H1 (cell line): Measurements from ENCODE around the gene C1orf185. TPM values are rescaled to one million over a fixed set of nuclear protein-coding genes. Genes with fewer than 3 reads are reported as not detected.

Source experiments
- CTCF ChIA-PET: fragments of 300-600 bp; sonication (Branson Sonifier 250); formaldehyde crosslinking; loops from one replicate; lab custom pipeline; 2021; ENCODE audit not compliant: partially characterized antibody; lab: Charles Lee
- POLR2A ChIA-PET: fragments of 300-600 bp; sonication (Branson Sonifier 250); formaldehyde crosslinking; loops from one replicate; lab custom pipeline; 2021; ENCODE audit warnings: inconsistent platforms; ENCODE audit not compliant: partially characterized antibody; lab: Charles Lee
- DNase-seq, 2 experiments: peaks; one replicate each; pipeline versions ENCODE4 v3.0.0 to v3.0.0-alpha.2; 2010 to 2022; ENCODE audit warnings: low spot score in 2 of 2, low read depth in 1 of 2, mixed read lengths in 1 of 2
- FAIRE-seq: peaks from 2 replicates; lab custom pipeline; 2011; peaks lifted over from hg19 to GRCh38; lab: Jason Lieb, UNC
- H2AFZ ChIP-seq: 2 replicates; pipeline ENCODE4 v1.8.1; 2012; ENCODE audit warnings: low read length, inconsistent platforms
- H2AK5ac ChIP-seq: 2 replicates; pipeline ENCODE4 v1.6.1; 2013; ENCODE audit warnings: low read depth, low read length
- H2BK120ac ChIP-seq: replicated peaks from 2 replicates; pipeline ENCODE3; 2013; ENCODE audit warnings: low read depth, low read length, inconsistent platforms
- H2BK12ac ChIP-seq: 2 replicates; pipeline ENCODE4 v1.6.1; 2013; ENCODE audit warnings: low read depth, low read length
- H2BK15ac ChIP-seq: 2 replicates; pipeline ENCODE4 v1.6.1; 2013; ENCODE audit warnings: low read length
- H2BK20ac ChIP-seq: 2 replicates; pipeline ENCODE4 v1.6.1; 2013; ENCODE audit warnings: low read length
- H2BK5ac ChIP-seq: 2 replicates; pipeline ENCODE4 v1.6.1; 2013; ENCODE audit warnings: low read depth, low read length
- H3K14ac ChIP-seq: 2 replicates; pipeline ENCODE4 v1.6.1; 2013; ENCODE audit warnings: inconsistent platforms; ENCODE audit not compliant: insufficient read length
- H3K18ac ChIP-seq: 2 replicates; pipeline ENCODE4 v1.6.1; 2013; ENCODE audit warnings: low read length; ENCODE audit errors: extremely low read depth
- H3K23ac ChIP-seq: 2 replicates; pipeline ENCODE4 v1.6.1; 2013; ENCODE audit warnings: inconsistent platforms; ENCODE audit not compliant: insufficient read length
- H3K23me2 ChIP-seq: 2 replicates; pipeline ENCODE4 v1.6.1; 2013; ENCODE audit warnings: low read depth, low read length
- H3K27ac ChIP-seq: 2 replicates; pipeline ENCODE4 v1.6.1; 2011; ENCODE audit warnings: low read depth, low read length, inconsistent platforms
- H3K27me3 ChIP-seq, 4 experiments: replicated peaks in 1 of 4; 1 replicate in 1 of 4; 2 replicates in 3 of 4; pipeline versions ENCODE4 v1.6.1 to v1.8.1; 2011 to 2013; ENCODE audit warnings: low read length in 3 of 4, mild to moderate bottlenecking in 3 of 4, inconsistent platforms in 2 of 4, mixed read lengths in 2 of 4, moderate library complexity in 1 of 4; ENCODE audit not compliant: control insufficient read depth in 3 of 4, insufficient read depth in 3 of 4; ENCODE audit errors: extremely low read depth in 1 of 4
- H3K36me3 ChIP-seq, 4 experiments: 2 replicates each; pipeline versions ENCODE4 v1.6.1 to v1.8.1; 2011 to 2013; ENCODE audit warnings: mild to moderate bottlenecking in 4 of 4, low read length in 3 of 4, moderate library complexity in 2 of 4, control low read depth in 1 of 4, inconsistent platforms in 1 of 4; ENCODE audit not compliant: insufficient read depth in 4 of 4, control insufficient read depth in 2 of 4
- H3K4ac ChIP-seq: replicated peaks from 2 replicates; pipeline ENCODE3; 2013; ENCODE audit warnings: low read length, low read depth, mixed read lengths, inconsistent platforms; ENCODE audit not compliant: insufficient read length
- H3K4me1 ChIP-seq, 4 experiments: replicated peaks in 1 of 4; 1 replicate in 1 of 4; 2 replicates in 3 of 4; pipeline versions ENCODE4 v1.6.1 to v1.8.1; 2011 to 2013; ENCODE audit warnings: low read length in 3 of 4, inconsistent platforms in 2 of 4, mixed read lengths in 1 of 4; ENCODE audit not compliant: insufficient read depth in 4 of 4, control insufficient read depth in 3 of 4
- H3K4me2 ChIP-seq, 2 experiments: 2 replicates each; pipeline versions ENCODE4 v1.6.1 to v1.8.1; 2011 to 2013; ENCODE audit warnings: low read depth in 2 of 2, low read length in 2 of 2, control low read depth in 1 of 2, inconsistent platforms in 1 of 2, mild to moderate bottlenecking in 1 of 2; ENCODE audit not compliant: insufficient read depth in 1 of 2
- H3K4me3 ChIP-seq, 4 experiments: fragments of 200-600, 300-600 bp in 1 of 4; sonication (generic), shearing (Covaris generic), sonication (Bioruptor Twin) in 1 of 4; 2 replicates each; pipeline versions ENCODE4 v1.5.1 to v1.8.1; 2011 to 2016; ENCODE audit warnings: low read length in 4 of 4, low read depth in 3 of 4, control low read depth in 2 of 4, inconsistent platforms in 2 of 4, mild to moderate bottlenecking in 2 of 4, mixed read lengths in 1 of 4, moderate library complexity in 1 of 4; ENCODE audit not compliant: insufficient read depth in 2 of 4; ENCODE audit errors: extremely low read depth in 1 of 4
- H3K56ac ChIP-seq: replicated peaks from 2 replicates; pipeline ENCODE3; 2013; ENCODE audit warnings: low read depth, mild to moderate bottlenecking, mixed read lengths, low read length, inconsistent platforms; ENCODE audit not compliant: insufficient read length
- H3K79me1 ChIP-seq: 2 replicates; pipeline ENCODE4 v1.6.1; 2013; ENCODE audit warnings: low read depth, low read length, control low read depth
- H3K79me2 ChIP-seq, 2 experiments: 2 replicates each; pipeline versions ENCODE4 v1.6.1 to v1.8.1; 2012 to 2013; ENCODE audit warnings: low read length in 2 of 2, mild to moderate bottlenecking in 2 of 2, inconsistent platforms in 1 of 2; ENCODE audit not compliant: insufficient read depth in 2 of 2, control insufficient read depth in 1 of 2
- H3K9ac ChIP-seq, 4 experiments: replicated peaks in 1 of 4; 1 replicate in 1 of 4; 2 replicates in 3 of 4; pipeline versions ENCODE4 v1.6.1 to v1.8.1; 2011 to 2013; ENCODE audit warnings: low read depth in 3 of 4, low read length in 3 of 4, control low read depth in 2 of 4, mild to moderate bottlenecking in 2 of 4, moderate library complexity in 2 of 4, inconsistent platforms in 1 of 4; ENCODE audit errors: extremely low read depth in 1 of 4
- H3K9me3 ChIP-seq, 2 experiments: 2 replicates each; pipeline versions ENCODE4 v1.6.1 to v1.8.1; 2012 to 2013; ENCODE audit warnings: mild to moderate bottlenecking in 2 of 2, moderate library complexity in 2 of 2, control low read depth in 1 of 2, inconsistent platforms in 1 of 2, low read depth in 1 of 2, low read length in 1 of 2, mixed read lengths in 1 of 2; ENCODE audit not compliant: insufficient read depth in 2 of 2
- H4K20me1 ChIP-seq, 2 experiments: replicated peaks in 1 of 2; 2 replicates each; pipeline versions ENCODE3 to v1.8.1; 2011 to 2013; ENCODE audit warnings: inconsistent platforms in 2 of 2, low read length in 2 of 2, mild to moderate bottlenecking in 1 of 2; ENCODE audit not compliant: insufficient read depth in 2 of 2, control insufficient read depth in 1 of 2
- H4K5ac ChIP-seq: 2 replicates; pipeline ENCODE4 v1.6.1; 2013; ENCODE audit warnings: low read length, low read depth, mixed read lengths, inconsistent platforms; ENCODE audit not compliant: insufficient read length
- H4K8ac ChIP-seq: 2 replicates; pipeline ENCODE4 v1.8.0; 2013; ENCODE audit warnings: mild to moderate bottlenecking, moderate library complexity, low read length, inconsistent platforms; ENCODE audit not compliant: insufficient read depth; ENCODE audit errors: extremely low read depth
- H4K91ac ChIP-seq: replicated peaks from 2 replicates; pipeline ENCODE3; 2013; ENCODE audit warnings: low read length, mixed read lengths, inconsistent platforms; ENCODE audit not compliant: insufficient read length
- CEBPB ChIP-seq: IDR thresholded peaks from 2 replicates; pipeline ENCODE4 v1.6.1; 2012; ENCODE audit warnings: low read depth, low read length
- KDM4A ChIP-seq: IDR thresholded peaks from one replicate; pipeline ENCODE4 v1.7.1; 2012; ENCODE audit warnings: low read depth, mild to moderate bottlenecking, moderate library complexity, low read length, inconsistent platforms; ENCODE audit not compliant: severe bottlenecking
- RBBP5 ChIP-seq: IDR thresholded peaks from 2 replicates; pipeline ENCODE4 v1.7.1; 2012; ENCODE audit warnings: low read depth, mild to moderate bottlenecking, inconsistent platforms, low read length, moderate library complexity, borderline replicate concordance
- SUZ12 ChIP-seq: fragments of 200-600 bp; sonication (generic); IDR thresholded peaks from 2 replicates; pipeline ENCODE4 v1.6.1; 2012; ENCODE audit warnings: mild to moderate bottlenecking, inconsistent platforms, low read length, moderate library complexity, mixed read lengths
- TCF12 ChIP-seq: IDR thresholded peaks from 2 replicates; pipeline ENCODE4 v1.6.1; 2011; ENCODE audit warnings: low read depth, mild to moderate bottlenecking, low read length
- WGBS, 2 experiments: shearing (Covaris generic) in 1 of 2; methylation state at CpG; one replicate each; pipeline versions ENCODE4 v1.1.6 to v1.1.7; 2013 to 2015; ENCODE audit warnings: low lambda C conversion rate in 2 of 2, mixed read lengths in 2 of 2, inconsistent platforms in 1 of 2, low coverage in 1 of 2, missing lambda C conversion rate in 1 of 2; ENCODE audit not compliant: insufficient replicate concordance in 2 of 2, insufficient coverage in 1 of 2, insufficient read length in 1 of 2; ENCODE audit errors: extremely low coverage in 1 of 2, missing lambda C conversion rate in 1 of 2; 5-methylcytosine and 5-hydroxymethylcytosine counted together
- polyA plus RNA-seq, 7 experiments: library from polyadenylated mRNA; depleted of rRNA in 3 of 7; stranded (reverse) in 5 of 7; unstranded in 2 of 7; fragments of >200 nt in 5 of 7; fragments of 200-250 nt in 2 of 7; gene quantifications; 1 replicate in 5 of 7; 2 replicates in 1 of 7; 4 replicates in 1 of 7; pipeline versions ENCODE4 v1.2.1 to v1.2.3, GENCODE V29; 2011 to 2013; ENCODE audit warnings: missing spikeins in 2 of 7, mixed read lengths in 2 of 7
- total RNA-seq: library from RNA; stranded (reverse); fragmentation: NEBNext Ultra II Directional; extraction: Animal tissue kit (Norgen Biotek cat#: 25700); gene quantifications from 2 replicates; pipeline ENCODE4 v1.2.1, GENCODE V29; 2021

Gene C1orf185
- total and polyA plus RNA-seq, 2 of the 8 experiments (the other 6 are each of a cell fraction or from before 2014, with no cell fraction given) = not detected

- H4K5ac ChIP-seq = no peak overlapping the region
- CTCF ChIA-PET = interaction anchor here (0.8 to 1.5 kb wide), 2 partner anchors 29 to 53 kb away, joined by 3 read pairs; no protein-coding TSS in a partner anchor
- TF ChIP-seq SUZ12 = no peak
- no peak for TF ChIP-seq TCF12
- TF ChIP-seq KDM4A = no peak
- no peak for TF ChIP-seq CEBPB
- TF ChIP-seq RBBP5 = no peak
Measured at GRCh38 chr1:51139474-51139873, 37.4 kb downstream of the C1orf185 start.

More at GRCh38 chr1:51139474-51139873, 37.4 kb downstream of the C1orf185 start:
- Histone ChIP-seq H3K4ac (no peak overlapping the region), H4K8ac (no peak overlapping the region), H3K18ac (no peak overlapping the region), H3K79me2 (no peaks in the 10 kb centered on the region), H3K14ac (no peak overlapping the region), H2BK15ac (no peak overlapping the region), H2BK120ac (no peak overlapping the region), H3K4me3 (no peak overlapping the region), H4K20me1 (no peaks in the 10 kb centered on the region), H3K36me3 (no peaks in the 10 kb centered on the region), H3K4me2 (no peak overlapping the region), H2BK12ac (no peak overlapping the region), H2BK20ac (no peak overlapping the region), H3K9me3 (no peaks in the 10 kb centered on the region), H3K27ac (no peak overlapping the region), H3K56ac (no peak overlapping the region), H3K9ac (no peak overlapping the region), H3K23ac (no peak overlapping the region), H3K79me1 (no peaks in the 10 kb centered on the region), H3K27me3 (no peaks in the 10 kb centered on the region), H2AFZ (no peak overlapping the region), H4K91ac (no peak overlapping the region), H2BK5ac (no peak overlapping the region), H2AK5ac (no peak overlapping the region), H3K23me2 (no peaks in the 10 kb centered on the region), H3K4me1 (no peaks in the 10 kb centered on the region)
- WGBS, 2 experiments = 88% methylated on average over 2 of the region's 2 CpGs; no CpG with 5 or more reads in 1 of the 2 experiments
- FAIRE-seq = no peak
- DNase-seq = no peak
- POLR2A ChIA-PET = no interaction called here
